OCI-LY1 (cell line): ENCODE data around the gene P2RY14.

Experiments
- CTCF ChIP-seq: fragments of 200-600 bp; sonication (generic), shearing (Covaris generic); IDR thresholded peaks from 2 replicates; pipeline ENCODE4 v1.5.1; 2017; ENCODE audit warnings: mild to moderate bottlenecking, antibody characterized with exemption, low read length, moderate library complexity, mixed read lengths
- EZH2 ChIP-seq: fragments of 200-600 bp; sonication (generic), shearing (Covaris generic); IDR thresholded peaks from 2 replicates; pipeline ENCODE4 v1.8.0; 2017; ENCODE audit warnings: borderline replicate concordance, mixed run types, mild to moderate bottlenecking, antibody characterized with exemption, low read length, moderate library complexity, mixed read lengths

GRCh38 chr3:151199554-151200438 is 78.5 kb downstream of the P2RY14 start:
- TF ChIP-seq CTCF (no peak), EZH2 (no peak)
